NCI-H748 treated with DMSO at 0.1 percent for 48 hours (cell line): ENCODE results near the gene KCNN3.
A peak's percentile ranks its signal among the peaks of the same experiment; 100 is the strongest.
"Not testable (repeated sequence)": the region's sequence is repeated elsewhere in the genome, so short reads cannot be mapped to it uniquely, and the experiment has no call there.

Experiments
- DNase-seq: peaks from one replicate; lab custom pipeline; 2025; lab: John Stamatoyannopoulos, UW

Gene KCNN3

DNA sequence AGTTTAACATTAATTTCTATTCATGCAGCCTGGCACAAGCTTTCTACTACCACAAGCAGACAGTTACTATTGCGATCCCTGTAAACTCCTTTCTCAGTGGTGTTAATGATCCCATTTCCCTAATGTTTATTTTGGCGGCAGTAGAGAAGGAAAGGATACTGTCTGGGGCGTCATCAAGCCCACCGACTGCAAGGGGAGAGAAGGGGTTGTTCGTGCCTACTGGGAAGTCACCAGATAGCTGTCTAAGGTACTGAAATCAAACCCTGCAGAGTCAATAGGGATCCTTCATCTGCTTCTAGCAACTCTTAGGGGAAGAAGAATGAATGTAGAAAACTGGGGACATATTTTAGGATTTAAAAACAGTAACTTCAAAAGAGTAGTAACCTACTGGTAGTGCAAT, 166.9 kb downstream of the KCNN3 start:
- no peak for DNase-seq

DNA sequence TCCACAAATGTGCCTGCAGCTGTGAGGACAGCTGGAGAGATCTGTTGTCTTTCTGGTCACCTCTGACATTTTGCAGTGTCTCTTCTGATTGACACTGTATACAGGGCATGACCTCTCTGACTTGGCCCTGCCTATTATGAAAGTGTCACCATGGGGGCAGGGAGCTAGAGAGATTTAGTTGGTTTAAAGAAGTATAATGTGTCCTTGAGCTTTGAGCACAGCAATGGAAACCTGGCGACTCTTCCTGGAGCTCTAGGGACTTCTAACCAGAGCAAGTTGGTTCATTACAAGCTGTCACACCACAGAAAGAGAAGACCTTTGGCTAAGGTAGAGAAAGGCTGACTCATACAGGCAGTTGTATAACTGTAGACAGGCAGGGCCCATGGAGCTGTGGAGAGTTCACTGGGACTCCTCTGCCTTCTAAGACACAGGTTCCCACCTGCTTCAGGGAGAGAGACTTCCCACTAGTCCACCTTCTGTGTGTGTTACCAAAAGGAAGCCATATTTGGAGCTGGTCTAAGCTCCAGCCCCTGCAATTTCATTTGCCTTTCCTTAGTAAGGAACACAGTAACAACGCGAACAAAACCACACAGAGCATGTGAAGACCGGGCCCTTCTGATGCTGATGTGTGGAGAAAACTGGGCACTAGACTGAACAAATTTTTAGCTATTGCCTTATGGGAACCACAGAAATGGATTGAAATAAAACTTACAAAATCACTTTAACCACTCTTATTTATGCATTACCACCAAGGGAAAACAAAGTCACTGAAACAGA, 171.6 kb downstream of the KCNN3 start:
- no peak for DNase-seq

DNA sequence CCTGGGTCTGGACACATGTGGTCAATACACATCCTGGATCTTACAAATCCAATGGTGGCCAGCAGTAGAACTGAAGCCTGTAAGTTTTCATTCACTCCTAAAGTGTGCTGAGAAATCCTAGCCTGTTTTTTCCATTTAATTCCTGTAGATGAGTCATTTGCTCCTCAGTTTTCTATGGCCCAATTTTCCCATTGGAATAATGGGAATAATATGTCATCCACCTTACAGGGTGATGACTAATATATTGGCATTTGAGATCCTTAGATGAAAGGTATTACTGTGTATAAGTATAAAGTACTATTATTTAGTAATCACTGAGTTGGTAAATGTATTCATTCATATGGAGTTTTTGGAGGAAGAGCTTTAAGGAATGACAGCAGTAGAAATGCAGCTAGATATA, 172.4 kb downstream of the KCNN3 start:
- DNase-seq: no peak

- DNase-seq: no peak
These were observed 173.6 kb downstream of the KCNN3 start for GRCh38 chr1:154696456-154696855.

- DNase-seq: no peak
These were observed 174.1 kb downstream of the KCNN3 start for GRCh38 chr1:154695985-154696384.

- no peak for DNase-seq
These were observed 175.1 kb downstream of the KCNN3 start for GRCh38 chr1:154694995-154695394.

DNA sequence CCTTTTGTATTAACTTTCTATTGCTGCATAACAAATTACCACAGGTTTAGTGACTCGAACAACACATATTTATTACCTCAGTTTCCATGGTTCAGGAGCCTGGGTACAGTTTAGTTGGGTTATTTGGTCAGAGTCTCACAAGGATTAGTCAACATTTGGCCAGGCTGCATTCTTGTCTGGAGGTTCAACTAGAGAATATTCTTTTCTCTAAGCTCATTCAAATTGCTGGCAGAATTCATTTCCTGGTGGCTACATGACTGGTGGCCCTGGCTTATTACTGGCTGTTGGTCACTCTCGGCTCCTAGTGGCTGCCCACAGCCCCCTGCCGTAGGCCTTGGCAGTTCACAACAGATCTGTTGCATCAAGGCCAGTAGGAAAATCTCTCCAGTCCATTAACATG, 181.0 kb downstream of the KCNN3 start:
- DNase-seq: no peak

GRCh38 chr1:154686507-154686906, 183.6 kb downstream of the KCNN3 start:
- DNase-seq: no peak

GRCh38 chr1:154683820-154684219, 186.3 kb downstream of the KCNN3 start:
- no peak for DNase-seq

- no peak for DNase-seq
These were observed 187.8 kb downstream of the KCNN3 start for GRCh38 chr1:154682254-154682653.

- not testable (repeated sequence) for DNase-seq
These were observed 192.2 kb downstream of the KCNN3 start for GRCh38 chr1:154677844-154678243.

GRCh38 chr1:154676847-154677246, 193.2 kb downstream of the KCNN3 start:
- not testable (repeated sequence) for DNase-seq

- not testable (repeated sequence) for DNase-seq
These were observed 195.6 kb downstream of the KCNN3 start for GRCh38 chr1:154674456-154674855.

DNA sequence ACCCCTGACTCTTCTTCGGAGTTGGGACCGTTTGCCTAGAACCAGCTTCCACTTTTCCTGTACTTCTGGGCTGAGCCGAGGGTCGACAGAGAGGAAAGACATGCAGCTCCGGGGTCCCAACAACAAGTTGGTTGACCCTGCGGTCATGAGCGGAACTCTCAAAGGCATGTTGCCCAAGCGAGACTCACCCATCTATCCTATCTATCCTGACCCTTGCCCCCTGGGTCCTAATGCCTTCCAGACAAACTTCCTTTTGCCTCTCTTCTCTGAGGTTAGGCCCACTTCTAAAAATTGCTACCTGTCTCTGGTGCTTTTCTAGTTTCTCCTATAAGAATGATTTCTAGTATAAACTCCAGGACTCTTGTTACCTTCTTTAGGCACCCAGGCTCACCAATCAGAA, 197.8 kb downstream of the KCNN3 start:
- not testable (repeated sequence) for DNase-seq

DNA sequence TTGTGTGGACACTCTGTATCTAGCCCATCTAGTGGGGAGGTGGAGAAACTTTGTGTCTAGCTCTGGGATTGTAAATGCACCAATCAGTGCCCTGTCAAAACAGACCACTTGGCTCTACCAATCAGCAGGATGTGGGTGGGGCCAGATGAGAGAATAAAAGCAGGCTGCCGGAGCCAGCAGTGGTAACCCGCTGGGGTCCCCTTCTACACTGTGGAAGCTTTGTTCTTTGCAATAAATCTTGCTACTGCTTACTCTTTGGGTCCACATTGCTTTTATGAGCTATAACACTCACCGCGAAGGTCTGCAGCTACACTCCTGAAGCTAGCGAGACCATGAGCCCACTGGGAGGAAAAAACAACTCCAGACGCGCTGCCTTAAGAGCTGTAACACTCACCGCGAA, 198.7 kb downstream of the KCNN3 start:
- not testable (repeated sequence) for DNase-seq

DNA sequence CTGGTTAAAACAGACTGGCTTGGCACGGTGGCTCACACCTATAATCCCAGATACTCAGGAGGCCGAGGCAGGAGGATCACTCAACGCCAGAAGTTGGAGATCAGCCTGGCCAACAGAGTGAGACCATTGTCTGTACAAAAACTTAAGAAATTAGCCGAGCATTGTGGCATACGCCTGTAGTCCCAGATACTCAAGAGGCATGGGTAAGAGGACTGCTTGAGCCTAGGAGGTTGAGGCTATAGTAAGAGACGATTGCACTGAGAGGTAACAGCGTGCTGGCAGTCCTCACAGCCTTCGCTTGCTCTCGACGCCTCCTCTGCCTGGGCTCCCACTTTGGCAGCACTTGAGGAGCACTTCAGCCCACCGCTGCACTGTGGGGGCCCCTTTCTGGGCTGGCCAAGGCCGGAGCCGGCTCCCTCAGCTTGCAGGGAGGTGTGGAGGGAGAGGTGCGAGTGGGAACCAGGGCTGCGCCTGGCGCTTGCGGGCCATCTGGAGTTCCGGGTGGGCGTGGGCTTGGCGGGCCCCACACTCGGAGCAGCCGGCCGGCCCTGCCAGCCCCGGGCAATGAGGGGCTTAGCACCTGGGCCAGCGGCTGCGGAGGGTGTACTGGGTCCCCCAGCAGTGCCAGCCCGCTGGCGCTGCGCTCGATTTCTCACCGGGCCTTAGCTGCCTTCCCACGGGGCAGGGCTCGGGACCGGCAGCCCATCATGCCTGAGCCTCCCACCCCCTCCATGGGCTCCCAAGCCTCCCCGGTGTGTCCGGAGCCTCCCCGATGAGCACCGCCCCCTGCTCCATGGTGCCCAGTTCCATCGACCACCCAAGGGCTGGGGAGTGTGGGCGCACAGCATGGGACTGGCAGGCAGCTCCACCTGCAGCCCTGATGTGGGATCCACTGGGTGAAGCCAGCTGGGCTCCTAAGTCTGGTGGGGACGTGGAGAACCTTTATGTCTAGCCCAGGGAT, 199.5 kb downstream of the KCNN3 start:
- DNase-seq: not testable (repeated sequence)

DNA sequence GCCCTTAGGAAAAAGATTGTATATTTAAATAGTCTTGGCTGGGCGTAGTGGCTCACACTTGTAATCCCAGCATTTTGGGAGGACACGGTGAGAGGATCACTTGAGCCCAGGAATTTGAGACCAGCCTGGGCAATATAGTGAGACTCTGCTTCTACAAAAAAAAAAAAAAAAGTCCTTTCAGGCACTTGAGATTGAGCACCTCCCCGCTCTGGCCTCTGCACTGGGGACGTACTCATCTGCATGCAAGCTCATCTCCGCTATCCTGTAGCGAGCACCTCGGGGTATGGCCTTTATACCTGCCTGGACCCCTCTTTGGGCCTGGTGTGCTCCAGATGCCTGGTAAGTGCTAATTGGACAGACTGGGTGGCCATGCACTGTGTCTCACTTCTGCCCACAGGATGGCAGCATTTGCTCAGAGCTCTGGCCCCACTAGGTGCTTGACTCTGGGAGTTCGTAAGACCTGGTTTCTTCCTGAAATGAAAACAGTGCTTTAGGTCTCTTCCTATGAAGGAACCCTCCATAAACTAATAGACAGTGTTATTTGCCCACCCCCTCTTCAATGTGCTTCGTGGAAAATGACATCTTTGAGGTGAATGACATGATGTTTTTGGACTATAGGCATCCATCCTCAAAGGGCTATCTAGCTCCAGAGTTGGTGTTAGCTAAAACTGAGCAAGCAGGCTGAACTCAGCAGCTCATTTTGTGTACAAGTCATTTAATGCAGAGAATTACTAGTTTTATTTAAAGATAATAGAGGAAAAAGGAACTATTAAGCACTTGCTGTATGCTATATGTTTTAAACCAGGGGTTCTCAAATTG, 200.4 kb downstream of the KCNN3 start:
- DNase-seq: peak; percentile 58

- no peak for DNase-seq
These were observed 203.9 kb downstream of the KCNN3 start for GRCh38 chr1:154666051-154666790.

DNA sequence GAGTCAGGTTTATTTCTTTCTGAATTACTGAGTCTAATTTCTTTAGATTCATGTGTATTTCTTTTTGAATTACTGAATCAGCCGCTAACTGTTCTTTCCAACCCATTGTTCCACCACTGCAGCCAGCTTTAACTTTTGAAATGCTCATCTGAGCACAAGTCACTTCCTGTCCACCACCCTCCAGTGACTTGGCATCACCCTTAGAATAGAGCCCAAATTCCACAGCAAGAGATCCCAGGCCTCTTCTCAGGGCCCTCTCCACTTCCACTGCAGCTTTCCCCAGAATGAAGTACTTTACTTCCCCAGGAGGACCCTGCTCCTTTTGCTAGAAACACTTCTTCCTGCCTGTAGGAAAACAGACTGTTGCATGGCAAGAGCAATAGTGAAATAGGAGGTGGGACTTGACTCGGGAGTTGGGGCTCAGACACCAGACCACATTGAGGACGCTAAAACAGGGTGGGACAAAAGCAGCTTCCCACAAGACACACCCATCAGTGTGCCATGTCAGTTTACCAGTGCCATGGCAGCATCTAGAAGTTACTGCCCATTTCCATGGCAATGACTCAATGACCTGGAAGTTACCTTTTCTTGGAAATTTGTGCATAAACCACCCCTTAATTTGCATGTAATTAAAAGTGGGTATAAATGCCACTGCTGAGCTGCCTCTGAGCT, 205.6 kb downstream of the KCNN3 start:
- DNase-seq: no peak

GRCh38 chr1:154663471-154664060, 206.5 kb downstream of the KCNN3 start:
- no peak for DNase-seq
